Fibroblast of lung (primary cell): ENCODE results near the gene FKBP11.

Source experiments
- CTCF ChIP-seq, 2 donors: IDR thresholded peaks in 1 of 2; conservative IDR thresholded peaks in 1 of 2; 1 replicate in 1 of 2; 2 replicates in 1 of 2; pipeline ENCODE4 v1.5.1; 2011 to 2012; ENCODE audit warnings: low read length in 2 of 2, control low read depth in 1 of 2, inconsistent platforms in 1 of 2, low read depth in 1 of 2, mild to moderate bottlenecking in 1 of 2
- EZH2 ChIP-seq: IDR thresholded peaks from 2 replicates; pipeline ENCODE4 v1.5.1; 2012; ENCODE audit warnings: low read length, control low read depth, mild to moderate bottlenecking; ENCODE audit errors: missing control alignments

- TF ChIP-seq CTCF (conservative IDR thresholded peaks at IDR 0.05 in 1 of 2, IDR thresholded peaks at IDR 0.05 in 1 of 2; ENCODE audit: low read depth in 1 of 2, low read length in 2 of 2) (no peak), EZH2 (peak; percentile 25)
These were observed 47.7 kb upstream of the FKBP11 start for GRCh38 chr12:48972952-48973483.
